Inflammatory macrophage treated with lipopolysaccharide for 1 hour (primary cell): ENCODE measurements around the gene ANLN.
"Not testable (repeated sequence)": the region's sequence is repeated elsewhere in the genome, so short reads cannot be mapped to it uniquely, and the experiment has no call there.

Experiments
- DNase-seq, 2 donors: peaks; one replicate each; pipeline ENCODE4 v3.0.0-alpha.2; 2020 to 2022

ANLN gene

DNA sequence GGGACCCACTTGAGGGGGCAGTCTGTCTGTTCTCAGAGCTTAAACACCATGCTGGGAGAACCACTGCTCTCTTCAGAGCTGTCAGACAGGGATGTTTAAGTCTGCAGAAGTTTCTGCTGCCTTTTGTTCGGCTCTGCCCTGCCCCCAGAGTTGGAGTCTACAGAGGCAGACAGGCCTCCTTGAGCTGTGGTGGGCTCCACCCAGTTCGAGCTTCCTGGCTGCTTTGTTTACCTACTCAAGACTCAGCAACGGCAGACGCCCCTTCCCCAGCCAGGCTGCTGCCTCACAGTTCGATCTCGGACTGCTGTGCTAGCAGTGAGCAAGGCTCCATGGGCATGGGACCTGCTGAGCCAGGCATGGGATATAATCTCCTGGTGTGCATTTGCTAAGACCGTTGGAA lies 11.1 kb upstream of the ANLN start:
- DNase-seq: not testable (repeated sequence)

- DNase-seq: no peak
Measured at GRCh38 chr7:36379831-36380504, 9.7 kb upstream of the ANLN start.

GRCh38 chr7:36381056-36381455 lies 8.6 kb upstream of the ANLN start:
- DNase-seq: no peak

DNA sequence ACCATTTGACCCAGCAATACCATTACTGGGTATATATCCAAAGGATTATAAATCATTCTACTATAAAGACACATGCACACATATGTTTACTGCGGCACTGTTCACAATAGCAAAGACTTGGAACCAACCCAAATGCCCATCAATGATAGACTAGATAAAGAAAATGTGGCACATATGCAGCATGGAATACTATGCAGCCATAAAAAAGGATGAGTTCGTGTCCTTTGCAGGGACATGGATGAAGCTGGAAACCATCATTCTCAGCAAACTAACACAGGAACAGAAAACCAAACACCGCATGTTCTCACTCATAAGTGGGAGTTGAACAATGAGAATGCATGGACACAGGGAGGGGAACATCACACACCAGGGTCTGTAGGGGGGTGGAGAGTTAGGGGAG lies 6.4 kb upstream of the ANLN start:
- DNase-seq: not testable (repeated sequence)

- DNase-seq: not testable (repeated sequence)
Measured at GRCh38 chr7:36385646-36386045, 4.0 kb upstream of the ANLN start.

DNA sequence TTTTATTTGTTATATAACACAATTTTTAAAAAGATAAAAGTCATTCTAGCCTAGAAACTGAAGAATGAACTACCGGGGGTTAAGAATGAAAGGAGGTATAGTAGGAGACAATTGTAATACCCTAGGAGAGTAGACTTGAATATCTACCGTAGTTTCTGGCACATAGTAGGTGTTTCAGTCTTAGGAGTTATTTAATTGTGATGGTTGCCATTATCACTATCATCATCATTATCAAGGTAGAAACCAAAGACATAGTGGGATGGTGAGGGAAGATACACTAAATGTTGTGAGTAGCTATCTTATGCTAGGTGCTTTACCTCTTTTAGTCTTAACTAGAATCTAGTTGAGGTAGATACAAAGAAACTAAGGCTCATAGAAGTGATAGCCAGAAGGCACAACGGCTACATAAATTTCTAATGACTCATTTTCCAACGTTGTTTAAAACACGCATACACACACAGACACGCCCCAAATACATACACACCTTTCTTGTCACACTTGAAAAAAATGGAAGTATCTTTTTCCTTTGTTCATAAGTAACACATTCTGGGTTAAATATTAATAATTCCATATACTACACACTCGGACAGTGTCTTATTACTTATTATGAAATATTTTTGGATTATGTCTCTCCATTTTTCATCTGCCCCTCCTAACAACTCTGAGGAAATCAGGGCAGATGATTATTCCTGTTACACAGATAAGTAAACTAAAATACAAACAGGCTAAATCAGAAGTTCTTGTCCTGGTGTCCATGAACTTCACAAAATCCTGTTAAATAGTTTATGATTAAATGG lies 2.0 kb upstream of the ANLN start:
- no peak for DNase-seq

DNA sequence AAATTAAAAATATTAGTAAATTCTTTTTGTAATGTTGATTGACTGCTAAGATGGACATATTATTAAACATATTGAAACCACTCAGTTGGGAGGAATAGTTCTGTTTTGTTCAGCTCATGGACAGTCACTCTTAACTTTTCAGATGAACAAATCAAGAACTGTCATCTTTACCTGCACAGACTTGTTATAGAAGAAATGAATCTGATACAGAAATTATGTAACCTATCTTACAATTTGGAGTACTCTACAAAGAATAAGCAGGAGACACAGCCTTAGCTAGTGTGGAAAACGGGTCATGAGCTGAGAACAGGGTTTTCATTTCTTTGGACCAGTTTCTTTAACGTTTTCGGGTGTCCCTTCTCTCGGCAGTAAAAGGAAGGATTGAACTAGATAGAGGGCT lies 1.2 kb upstream of the ANLN start:
- no peak for DNase-seq

DNA sequence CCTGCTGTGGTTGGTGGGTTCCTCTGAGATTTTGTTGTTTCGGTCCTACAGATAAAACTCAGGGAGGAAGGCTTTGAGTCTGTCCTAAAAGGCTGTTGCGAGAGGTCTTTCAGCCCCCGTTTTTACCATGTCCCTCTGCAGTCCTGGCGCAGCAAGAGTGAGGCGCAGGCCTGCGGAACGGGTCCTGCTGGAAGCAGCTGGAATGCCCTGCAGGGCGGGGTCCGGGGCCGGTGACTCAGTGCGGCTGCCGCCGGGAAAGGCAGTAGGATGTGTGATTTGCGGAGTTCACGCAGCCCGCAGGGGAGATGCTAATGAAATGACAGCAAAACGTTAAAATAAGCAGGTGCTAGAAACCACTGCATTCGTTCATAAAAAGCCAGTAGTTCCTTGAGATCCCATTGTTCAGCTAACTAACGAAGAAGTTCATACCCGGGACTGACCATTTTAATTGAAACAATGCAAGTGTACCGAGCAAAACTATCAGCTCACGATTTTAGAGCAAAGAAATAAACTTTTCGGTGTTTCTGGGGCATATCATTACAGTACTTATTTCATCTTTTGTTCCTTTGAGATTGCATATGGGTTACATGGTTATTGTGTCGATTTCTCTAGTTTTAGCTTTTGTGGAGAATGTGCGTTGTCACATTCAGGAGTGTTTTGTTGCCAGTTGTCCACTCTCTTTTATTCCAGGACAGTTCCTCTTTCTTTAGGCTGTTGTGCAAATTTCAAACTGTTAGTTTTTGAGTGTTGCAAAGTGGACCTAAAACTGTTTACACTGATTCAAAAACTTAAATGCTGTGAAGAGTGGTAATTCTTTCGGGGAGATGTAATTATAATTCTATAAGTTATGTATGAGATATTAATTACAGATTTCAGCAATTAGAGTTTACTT lies 783 bp downstream of the ANLN start:
- peak; percentile 68 to 70 for DNase-seq

- no peak for DNase-seq
Measured at GRCh38 chr7:36391436-36392198, 2.0 kb downstream of the ANLN start.

DNA sequence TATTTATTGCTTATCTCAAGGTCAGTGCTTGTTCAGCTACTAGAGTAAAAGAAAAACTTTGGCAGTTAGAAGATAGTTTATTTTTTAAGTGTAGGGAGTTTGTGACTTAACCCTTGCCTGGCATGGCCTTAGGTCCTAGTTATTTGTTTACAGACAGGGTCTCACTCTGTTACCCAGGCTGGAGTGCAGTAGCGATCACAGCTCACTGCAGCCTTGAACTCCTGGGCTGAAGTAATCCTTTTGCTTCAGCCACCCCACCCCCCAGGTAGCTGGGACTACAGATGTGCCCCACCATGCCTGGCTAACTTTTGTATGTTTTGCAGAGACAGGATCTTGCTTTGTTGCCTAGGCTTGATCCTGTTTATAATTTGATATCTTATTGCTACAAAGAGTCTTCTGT lies 4.2 kb downstream of the ANLN start:
- no peak for DNase-seq

DNA sequence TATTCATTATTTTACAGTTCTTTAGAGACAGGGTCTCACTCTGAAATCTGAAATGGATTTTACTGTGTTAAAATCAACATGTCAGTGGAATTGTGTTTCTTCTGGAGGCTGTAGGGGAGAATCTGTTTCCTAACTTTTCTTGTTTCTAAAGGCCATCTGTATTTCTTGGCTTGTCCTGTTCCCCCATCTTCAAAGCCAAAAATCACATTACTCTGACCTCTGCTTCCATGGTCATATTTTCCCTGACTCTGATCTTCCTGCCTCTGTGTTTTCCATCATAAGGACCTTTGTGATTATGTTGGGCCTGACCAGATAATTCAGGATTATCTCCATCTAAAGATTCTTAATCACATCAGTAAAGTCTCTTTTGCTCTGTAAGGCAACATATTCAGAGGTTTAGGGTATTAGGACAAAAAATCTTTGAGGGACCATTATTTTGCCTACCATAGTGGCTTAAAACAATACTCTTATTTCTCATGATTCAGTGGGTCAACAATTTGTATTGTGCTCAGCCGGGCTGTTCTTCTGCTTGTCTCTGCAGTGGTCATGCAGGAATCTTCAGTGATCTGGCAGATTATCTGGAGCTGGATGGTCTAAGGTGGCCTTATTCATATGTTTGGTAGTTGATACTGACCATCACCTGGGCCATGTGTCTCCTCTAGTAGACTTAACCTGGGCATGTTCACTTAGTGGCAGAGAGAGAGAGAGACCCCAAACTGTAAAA lies 5.7 kb downstream of the ANLN start:
- no peak for DNase-seq

DNA sequence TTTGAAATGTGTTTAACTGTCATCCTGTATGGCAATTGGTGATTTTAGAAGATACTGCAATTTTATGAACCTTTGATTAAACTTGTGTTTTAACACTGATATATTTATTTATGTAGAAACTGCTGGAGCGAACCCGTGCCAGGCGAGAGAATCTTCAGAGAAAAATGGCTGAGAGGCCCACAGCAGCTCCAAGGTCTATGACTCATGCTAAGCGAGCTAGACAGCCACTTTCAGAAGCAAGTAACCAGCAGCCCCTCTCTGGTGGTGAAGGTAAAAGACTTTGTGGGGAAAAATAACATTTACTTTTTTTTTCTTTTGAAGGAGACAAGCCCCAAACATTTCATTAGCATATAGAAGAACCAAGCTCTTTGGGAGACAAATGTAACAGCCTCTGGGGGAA lies 6.5 kb downstream of the ANLN start:
- no peak for DNase-seq

GRCh38 chr7:36400036-36400435 lies 10.4 kb downstream of the ANLN start:
- DNase-seq: no peak

DNA sequence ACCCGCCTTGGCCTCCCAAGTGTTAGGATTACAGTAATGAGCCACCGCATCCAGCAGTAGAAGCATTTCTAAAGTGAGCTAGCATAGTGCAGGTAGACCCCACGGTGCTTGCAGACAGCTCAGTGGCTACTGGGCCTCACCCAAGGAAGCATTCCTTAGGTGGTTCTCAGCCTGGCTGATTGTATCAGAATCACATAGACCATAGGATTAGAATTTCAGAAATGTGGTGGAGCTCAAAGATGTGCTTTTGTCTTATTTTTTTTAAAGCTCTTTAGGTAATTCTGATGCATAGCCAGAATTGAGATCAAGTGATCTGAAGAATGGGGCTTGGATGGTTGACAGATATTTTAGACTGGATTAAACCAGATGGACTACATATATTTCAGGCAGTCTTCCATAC lies 10.9 kb downstream of the ANLN start:
- DNase-seq: no peak

DNA sequence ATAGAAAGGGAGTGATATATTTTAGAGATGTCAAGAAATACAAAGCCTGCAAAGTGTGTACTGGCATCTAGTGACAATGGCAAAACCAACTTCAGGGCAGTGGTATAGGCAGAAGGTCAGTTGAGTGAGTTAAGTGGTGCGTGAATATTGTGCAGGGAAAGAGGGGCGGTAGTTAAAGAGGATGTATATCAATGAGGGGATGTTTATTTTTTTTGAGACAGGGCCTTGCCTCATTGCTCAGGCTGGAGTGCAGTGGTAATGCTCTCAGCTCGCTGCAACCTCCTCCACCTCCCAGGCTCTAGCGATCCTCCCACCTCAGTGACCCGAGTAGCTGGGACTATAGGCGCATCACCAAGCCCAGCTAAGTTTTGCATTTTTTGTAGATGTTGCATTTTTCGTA lies 13.8 kb downstream of the ANLN start:
- no peak for DNase-seq

GRCh38 chr7:36404639-36405408 lies 15.2 kb downstream of the ANLN start:
- no peak for DNase-seq

- DNase-seq: no peak
Measured at GRCh38 chr7:36405409-36405803, 15.7 kb downstream of the ANLN start.

DNA sequence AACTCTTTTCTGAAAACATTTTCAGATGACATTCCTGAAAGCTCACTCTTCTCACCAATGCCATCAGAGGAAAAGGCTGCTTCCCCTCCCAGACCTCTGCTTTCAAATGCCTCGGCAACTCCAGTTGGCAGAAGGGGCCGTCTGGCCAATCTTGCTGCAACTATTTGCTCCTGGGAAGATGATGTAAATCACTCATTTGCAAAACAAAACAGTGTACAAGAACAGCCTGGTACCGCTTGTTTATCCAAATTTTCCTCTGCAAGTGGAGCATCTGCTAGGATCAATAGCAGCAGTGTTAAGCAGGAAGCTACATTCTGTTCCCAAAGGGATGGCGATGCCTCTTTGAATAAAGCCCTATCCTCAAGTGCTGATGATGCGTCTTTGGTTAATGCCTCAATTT lies 16.5 kb downstream of the ANLN start:
- no peak for DNase-seq

DNA sequence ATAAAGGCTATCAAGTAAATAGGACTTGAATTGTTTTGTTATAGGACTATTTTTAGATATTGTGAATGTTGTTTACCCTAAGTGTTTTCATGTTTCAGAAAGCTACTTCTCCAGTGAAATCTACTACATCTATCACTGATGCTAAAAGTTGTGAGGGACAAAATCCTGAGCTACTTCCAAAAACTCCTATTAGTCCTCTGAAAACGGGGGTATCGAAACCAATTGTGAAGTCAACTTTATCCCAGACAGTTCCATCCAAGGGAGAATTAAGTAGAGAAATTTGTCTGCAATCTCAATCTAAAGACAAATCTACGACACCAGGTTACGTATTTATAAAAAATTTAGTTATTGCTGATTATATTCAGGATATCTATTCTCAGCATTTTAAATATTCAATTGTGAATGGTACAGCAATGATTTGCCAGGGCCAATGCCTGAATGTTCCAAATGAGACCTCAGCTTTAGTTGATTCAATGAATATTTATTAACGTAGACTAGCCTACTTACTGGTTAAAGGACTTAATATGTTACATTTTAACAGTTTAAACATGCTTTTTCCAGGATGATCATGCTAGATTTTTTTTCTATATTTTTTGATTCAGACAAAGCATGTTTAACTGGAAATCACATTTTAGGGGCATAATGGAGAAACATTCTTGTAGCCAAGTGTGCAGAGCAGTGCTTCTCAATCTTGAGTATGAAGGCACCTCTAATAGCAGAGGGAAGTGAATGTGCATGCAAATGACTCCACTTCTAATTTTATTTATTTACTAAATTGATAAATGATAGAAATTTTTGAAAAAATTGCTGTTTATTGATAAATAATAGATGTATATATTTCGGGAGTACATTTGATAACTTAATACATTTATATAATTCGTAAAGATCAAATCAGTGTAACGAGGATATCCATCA lies 18.2 kb downstream of the ANLN start:
- no peak for DNase-seq

DNA sequence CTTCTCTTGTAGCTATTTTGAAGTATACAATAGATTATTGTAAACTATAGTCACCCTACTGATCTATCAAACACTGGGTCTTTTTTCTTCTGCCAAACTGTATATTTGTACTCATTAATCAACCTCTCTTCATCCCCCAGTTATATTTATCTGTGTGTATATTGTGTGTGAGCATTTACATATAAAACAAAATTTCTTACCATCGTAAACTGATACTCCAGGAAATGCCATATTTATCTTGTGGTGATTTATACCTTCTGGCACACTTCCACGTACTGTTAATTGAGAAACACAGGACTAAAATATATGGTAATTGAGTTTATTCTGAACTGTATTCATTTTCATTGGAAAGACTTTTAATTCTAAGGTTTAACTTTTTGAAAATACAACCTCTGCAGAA lies 18.9 kb downstream of the ANLN start:
- no peak for DNase-seq
